ENCODE data around the gene ZNF479.
"Not testable (repeated sequence)": the region's sequence is repeated elsewhere in the genome, so short reads cannot be mapped to it uniquely, and the experiment has no call there.

The ZNF479 gene

GRCh38 chr7:57132336-57132735 is at the start of gene ZNF479:
Gene ZNF479, minus strand, starts transcription at chr7:57132436. Its CDS starts 112 bp downstream, at chr7:57132324.
- not testable (repeated sequence) for H3K36me3 ChIP-seq (ENCODE audit: insufficient read depth, low read length)

GRCh38 chr7:57182031-57182430 is 49.8 kb upstream of the ZNF479 start:
- Histone ChIP-seq H3K36me3 (ENCODE audit: insufficient read depth, low read length) (no peaks in the 10 kb centered on the region), H2AFZ (ENCODE audit: low read length, unreplicated experiment) (no peak overlapping the region), H3K27ac (ENCODE audit: low read depth, low read length) (no peak overlapping the region), H3K27me3 (ENCODE audit: insufficient read depth, low read length) (no peaks in the 10 kb centered on the region), H3K79me2 (ENCODE audit: control insufficient read depth, insufficient read depth, low read length, unreplicated experiment) (no peaks in the 10 kb centered on the region), H3K4me3 (ENCODE audit: low read depth, low read length) (no peak overlapping the region), H3K4me1 (ENCODE audit: control insufficient read depth, insufficient read depth, low read length, unreplicated experiment) (no peaks in the 10 kb centered on the region)

More at GRCh38 chr7:57132336-57132735, at the start of gene ZNF479:
- H3K4me1 ChIP-seq (ENCODE audit: control insufficient read depth, insufficient read depth, low read length, unreplicated experiment); H3K79me2 ChIP-seq (ENCODE audit: control insufficient read depth, insufficient read depth, low read length, unreplicated experiment); H2AFZ ChIP-seq (ENCODE audit: low read length, unreplicated experiment); H3K27me3 ChIP-seq (ENCODE audit: insufficient read depth, low read length); H3K27ac ChIP-seq (ENCODE audit: low read depth, low read length); H3K4me3 ChIP-seq (ENCODE audit: low read depth, low read length): not testable (repeated sequence)

- Histone ChIP-seq H3K4me1 (ENCODE audit: control insufficient read depth, insufficient read depth, low read length, unreplicated experiment) (no peaks in the 10 kb centered on the region), H3K36me3 (ENCODE audit: insufficient read depth, low read length) (no peaks in the 10 kb centered on the region), H3K27me3 (ENCODE audit: insufficient read depth, low read length) (no peaks in the 10 kb centered on the region), H3K27ac (ENCODE audit: low read depth, low read length) (no peak overlapping the region), H2AFZ (ENCODE audit: low read length, unreplicated experiment) (no peak overlapping the region), H3K79me2 (ENCODE audit: control insufficient read depth, insufficient read depth, low read length, unreplicated experiment) (no peaks in the 10 kb centered on the region), H3K4me3 (ENCODE audit: low read depth, low read length) (no peak overlapping the region)
These were observed 49.0 kb upstream of the ZNF479 start for GRCh38 chr7:57181281-57181680.

GRCh38 chr7:57179776-57180415 is 47.7 kb upstream of the ZNF479 start:
- H3K36me3 ChIP-seq (ENCODE audit: insufficient read depth, low read length), result no peaks in the 10 kb centered on the region
- H2AFZ ChIP-seq (ENCODE audit: low read length, unreplicated experiment), result no peak overlapping the region
- no peaks in the 10 kb centered on the region for H3K79me2 ChIP-seq (ENCODE audit: control insufficient read depth, insufficient read depth, low read length, unreplicated experiment)
- H3K27ac ChIP-seq (ENCODE audit: low read depth, low read length), result no peak overlapping the region
- H3K27me3 ChIP-seq (ENCODE audit: insufficient read depth, low read length), result no peaks in the 10 kb centered on the region
- H3K4me3 ChIP-seq (ENCODE audit: low read depth, low read length), result no peak overlapping the region
- no peaks in the 10 kb centered on the region for H3K4me1 ChIP-seq (ENCODE audit: control insufficient read depth, insufficient read depth, low read length, unreplicated experiment)

GRCh38 chr7:57178768-57179139 is 46.5 kb upstream of the ZNF479 start:
- no peak overlapping the region for H3K27ac ChIP-seq (ENCODE audit: low read depth, low read length)
- no peak overlapping the region for H3K4me3 ChIP-seq (ENCODE audit: low read depth, low read length)
- no peaks in the 10 kb centered on the region for H3K36me3 ChIP-seq (ENCODE audit: insufficient read depth, low read length)
- H3K79me2 ChIP-seq (ENCODE audit: control insufficient read depth, insufficient read depth, low read length, unreplicated experiment), result no peaks in the 10 kb centered on the region
- no peak overlapping the region for H2AFZ ChIP-seq (ENCODE audit: low read length, unreplicated experiment)
- no peaks in the 10 kb centered on the region for H3K27me3 ChIP-seq (ENCODE audit: insufficient read depth, low read length)
- no peaks in the 10 kb centered on the region for H3K4me1 ChIP-seq (ENCODE audit: control insufficient read depth, insufficient read depth, low read length, unreplicated experiment)

- H3K79me2 ChIP-seq (ENCODE audit: control insufficient read depth, insufficient read depth, low read length, unreplicated experiment), result no peaks in the 10 kb centered on the region
- H2AFZ ChIP-seq (ENCODE audit: low read length, unreplicated experiment), result no peak overlapping the region
- H3K36me3 ChIP-seq (ENCODE audit: insufficient read depth, low read length), result no peaks in the 10 kb centered on the region
- H3K27ac ChIP-seq (ENCODE audit: low read depth, low read length), result no peak overlapping the region
- no peaks in the 10 kb centered on the region for H3K4me1 ChIP-seq (ENCODE audit: control insufficient read depth, insufficient read depth, low read length, unreplicated experiment)
- no peak overlapping the region for H3K4me3 ChIP-seq (ENCODE audit: low read depth, low read length)
- H3K27me3 ChIP-seq (ENCODE audit: insufficient read depth, low read length), result no peaks in the 10 kb centered on the region
These were observed 45.9 kb upstream of the ZNF479 start for GRCh38 chr7:57177856-57178767.

- Histone ChIP-seq H3K4me3 (ENCODE audit: low read depth, low read length) (no peak overlapping the region), H3K79me2 (ENCODE audit: control insufficient read depth, insufficient read depth, low read length, unreplicated experiment) (no peaks in the 10 kb centered on the region), H3K27me3 (ENCODE audit: insufficient read depth, low read length) (no peaks in the 10 kb centered on the region), H3K36me3 (ENCODE audit: insufficient read depth, low read length) (no peaks in the 10 kb centered on the region), H2AFZ (ENCODE audit: low read length, unreplicated experiment) (no peak overlapping the region), H3K27ac (ENCODE audit: low read depth, low read length) (no peak overlapping the region), H3K4me1 (ENCODE audit: control insufficient read depth, insufficient read depth, low read length, unreplicated experiment) (no peaks in the 10 kb centered on the region)
These were observed 44.8 kb upstream of the ZNF479 start for GRCh38 chr7:57176928-57177635.

GRCh38 chr7:57165285-57165899 is 33.2 kb upstream of the ZNF479 start:
- Histone ChIP-seq H3K27me3 (ENCODE audit: insufficient read depth, low read length) (no peaks in the 10 kb centered on the region), H3K36me3 (ENCODE audit: insufficient read depth, low read length) (no peaks in the 10 kb centered on the region), H3K4me1 (ENCODE audit: control insufficient read depth, insufficient read depth, low read length, unreplicated experiment) (no peaks in the 10 kb centered on the region), H3K27ac (ENCODE audit: low read depth, low read length) (no peak overlapping the region), H3K4me3 (ENCODE audit: low read depth, low read length) (no peak overlapping the region), H3K79me2 (ENCODE audit: control insufficient read depth, insufficient read depth, low read length, unreplicated experiment) (no peaks in the 10 kb centered on the region), H2AFZ (ENCODE audit: low read length, unreplicated experiment) (no peak overlapping the region)

- H3K4me3 ChIP-seq (ENCODE audit: low read depth, low read length); H3K27ac ChIP-seq (ENCODE audit: low read depth, low read length); H3K4me1 ChIP-seq (ENCODE audit: control insufficient read depth, insufficient read depth, low read length, unreplicated experiment); H2AFZ ChIP-seq (ENCODE audit: low read length, unreplicated experiment); H3K36me3 ChIP-seq (ENCODE audit: insufficient read depth, low read length); H3K27me3 ChIP-seq (ENCODE audit: insufficient read depth, low read length); H3K79me2 ChIP-seq (ENCODE audit: control insufficient read depth, insufficient read depth, low read length, unreplicated experiment): not testable (repeated sequence)
These were observed 12.0 kb downstream of the ZNF479 start for GRCh38 chr7:57120123-57120784.
